ENCODE data around the gene COX6B2.

Gene COX6B2

DNA sequence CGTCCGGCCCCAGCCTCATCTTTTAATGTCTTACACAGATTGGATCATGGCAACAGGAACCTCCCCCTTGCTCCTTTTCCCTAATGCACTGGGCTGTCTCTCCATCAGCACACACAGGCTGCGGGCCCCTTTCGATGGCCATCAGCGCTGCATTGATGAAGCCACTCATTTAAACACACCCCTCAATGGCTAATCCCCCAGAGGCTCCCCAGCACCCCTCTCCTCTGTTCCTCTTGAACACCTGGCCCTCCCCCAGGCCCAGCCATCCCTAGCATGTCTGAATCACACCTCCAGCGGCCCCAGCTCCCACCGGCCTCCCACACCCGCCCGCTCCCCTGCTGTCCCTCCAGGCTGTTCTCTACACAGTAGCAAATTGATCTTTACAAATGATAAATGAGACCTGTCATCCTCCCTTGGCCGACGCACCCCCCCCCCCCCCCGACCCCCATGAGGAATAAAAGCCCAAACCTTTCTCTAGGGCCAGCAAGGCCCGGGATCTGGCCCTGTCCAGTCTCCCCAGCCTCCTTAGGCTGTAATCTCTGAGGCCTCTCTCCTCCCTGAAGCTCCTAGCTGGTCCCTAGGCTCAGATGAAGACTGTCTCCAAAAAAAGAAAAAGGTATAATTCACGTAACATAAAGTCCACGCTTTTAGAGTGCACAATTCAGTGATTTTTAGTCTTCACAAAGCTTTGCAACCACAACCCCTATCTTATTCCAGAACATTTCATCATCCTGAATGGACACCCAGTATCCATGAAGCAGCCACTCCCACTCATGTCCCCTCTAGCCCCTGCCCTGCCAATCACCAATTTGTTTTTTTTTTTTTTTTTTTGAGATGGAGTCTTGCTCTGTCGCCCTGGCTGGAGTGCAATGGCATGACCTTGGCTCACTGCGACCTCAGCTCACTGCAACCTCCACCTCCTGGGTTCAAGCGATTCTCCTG, 38.6 kb upstream of the COX6B2 start:
- no peaks in the 10 kb centered on the region for H3K27me3 ChIP-seq (replicated peaks)
- peaks cover 29% of the 10 kb centered on the region for H3K36me3 ChIP-seq (replicated peaks)
- no peak overlapping the region for H3K27ac ChIP-seq
- TF ChIP-seq, protein P1, sequence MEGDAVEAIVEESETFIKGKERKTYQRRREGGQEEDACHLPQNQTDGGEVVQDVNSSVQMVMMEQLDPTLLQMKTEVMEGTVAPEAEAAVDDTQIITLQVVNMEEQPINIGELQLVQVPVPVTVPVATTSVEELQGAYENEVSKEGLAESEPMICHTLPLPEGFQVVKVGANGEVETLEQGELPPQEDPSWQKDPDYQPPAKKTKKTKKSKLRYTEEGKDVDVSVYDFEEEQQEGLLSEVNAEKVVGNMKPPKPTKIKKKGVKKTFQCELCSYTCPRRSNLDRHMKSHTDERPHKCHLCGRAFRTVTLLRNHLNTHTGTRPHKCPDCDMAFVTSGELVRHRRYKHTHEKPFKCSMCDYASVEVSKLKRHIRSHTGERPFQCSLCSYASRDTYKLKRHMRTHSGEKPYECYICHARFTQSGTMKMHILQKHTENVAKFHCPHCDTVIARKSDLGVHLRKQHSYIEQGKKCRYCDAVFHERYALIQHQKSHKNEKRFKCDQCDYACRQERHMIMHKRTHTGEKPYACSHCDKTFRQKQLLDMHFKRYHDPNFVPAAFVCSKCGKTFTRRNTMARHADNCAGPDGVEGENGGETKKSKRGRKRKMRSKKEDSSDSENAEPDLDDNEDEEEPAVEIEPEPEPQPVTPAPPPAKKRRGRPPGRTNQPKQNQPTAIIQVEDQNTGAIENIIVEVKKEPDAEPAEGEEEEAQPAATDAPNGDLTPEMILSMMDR (IDR thresholded peaks at IDR 0.05; ENCODE audit: low read depth, low read length, missing control alignments), result no peak
- no peak overlapping the region for H3K4me3 ChIP-seq (ENCODE audit: low read depth, low read length)
- no peak for DNase-seq
- in situ Hi-C loops (cut with HindIII; ENCODE audit: low pct_ligation_motif_present, low sequenced_read_pairs), result loop anchor here (25.0 kb wide), 1 partner anchor 219 kb away; the partner anchor contains the start of genes ZNF524, ZNF784 and ZNF865

DNA sequence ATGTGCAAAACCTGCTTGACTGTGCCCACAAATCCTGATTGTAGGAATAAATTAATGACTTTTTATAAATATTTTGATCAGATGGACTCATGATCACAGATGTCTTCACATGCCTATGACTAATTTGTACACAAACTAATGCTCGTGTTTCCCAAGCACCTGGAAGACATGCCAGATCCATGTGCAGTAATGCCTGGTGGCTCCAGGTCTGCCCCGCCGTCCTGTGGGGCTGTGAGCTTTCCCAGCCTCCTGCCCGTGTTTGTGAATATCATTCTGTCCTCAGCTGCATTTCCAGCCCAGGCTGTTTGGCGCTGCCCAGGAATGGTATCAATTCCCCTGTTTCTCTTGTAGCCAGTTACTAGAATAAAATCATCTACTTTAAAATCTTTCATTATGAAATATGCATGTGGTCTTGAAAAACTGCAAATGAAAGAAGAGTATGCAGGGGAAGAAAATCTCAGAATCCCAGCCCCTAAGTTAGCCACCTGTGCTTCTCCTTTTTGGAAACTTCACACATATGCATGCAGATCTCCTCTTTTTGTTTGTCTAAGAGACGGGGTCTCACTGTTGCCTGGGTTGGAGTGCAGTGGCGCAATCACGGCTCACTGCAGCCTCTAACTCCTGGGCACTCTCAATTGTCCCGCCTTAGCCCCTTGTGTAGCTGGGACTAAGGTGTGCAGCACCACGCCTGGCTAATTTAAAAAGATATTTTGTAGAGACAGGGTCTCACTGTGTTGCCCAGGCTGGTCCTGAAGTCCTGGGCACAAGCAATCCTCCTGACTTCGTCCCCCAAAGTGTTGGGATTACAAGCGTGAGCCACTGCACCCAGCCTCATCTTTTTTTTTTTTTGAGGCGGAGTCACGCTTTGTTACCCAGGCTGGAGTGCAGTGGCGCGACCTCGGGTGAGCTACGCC, 37.4 kb upstream of the COX6B2 start:
- TF ChIP-seq, protein P1 (IDR thresholded peaks at IDR 0.05; ENCODE audit: low read depth, low read length, missing control alignments), result no peak
- Histone ChIP-seq H3K36me3 (replicated peaks) (peaks cover 41% of the 10 kb centered on the region), H3K27me3 (replicated peaks) (no peaks in the 10 kb centered on the region), H3K27ac (no peak overlapping the region), H3K4me3 (ENCODE audit: low read depth, low read length) (no peak overlapping the region)
- in situ Hi-C loops (cut with HindIII; ENCODE audit: low pct_ligation_motif_present, low sequenced_read_pairs), result loop anchor here (25.0 kb wide), 1 partner anchor 220 kb away; the partner anchor contains the start of genes ZNF524, ZNF784 and ZNF865
- no peak for DNase-seq

DNA sequence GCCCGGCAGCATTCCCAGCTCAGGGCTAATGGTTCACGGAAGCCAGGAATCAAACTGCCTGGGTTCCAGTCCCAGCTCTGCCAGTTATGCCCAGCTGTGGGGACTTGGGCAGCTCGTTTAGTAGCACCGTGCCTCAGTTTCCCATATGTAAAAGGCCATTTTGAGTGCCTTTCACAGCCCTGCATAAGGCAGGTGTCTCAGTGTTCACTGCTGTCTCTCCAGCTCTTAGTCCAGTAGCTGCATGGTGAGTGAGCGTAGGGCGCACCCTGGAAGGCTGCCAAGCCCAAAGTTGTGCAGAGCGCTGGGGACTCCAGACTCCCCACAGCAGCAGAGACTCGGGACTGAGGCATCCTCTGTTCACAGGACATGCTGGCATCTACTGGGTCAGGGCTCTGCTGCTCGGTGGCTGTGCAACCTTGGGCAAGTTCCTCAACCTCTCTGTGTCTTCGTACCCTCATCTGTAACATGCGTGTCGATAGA, 36.7 kb upstream of the COX6B2 start:
- in situ Hi-C loops (cut with HindIII; ENCODE audit: low pct_ligation_motif_present, low sequenced_read_pairs), result loop anchor here (25.0 kb wide), 1 partner anchor 221 kb away; the partner anchor contains the start of genes ZNF524, ZNF784 and ZNF865
- H3K36me3 ChIP-seq (replicated peaks), result peaks cover 42% of the 10 kb centered on the region

DNA sequence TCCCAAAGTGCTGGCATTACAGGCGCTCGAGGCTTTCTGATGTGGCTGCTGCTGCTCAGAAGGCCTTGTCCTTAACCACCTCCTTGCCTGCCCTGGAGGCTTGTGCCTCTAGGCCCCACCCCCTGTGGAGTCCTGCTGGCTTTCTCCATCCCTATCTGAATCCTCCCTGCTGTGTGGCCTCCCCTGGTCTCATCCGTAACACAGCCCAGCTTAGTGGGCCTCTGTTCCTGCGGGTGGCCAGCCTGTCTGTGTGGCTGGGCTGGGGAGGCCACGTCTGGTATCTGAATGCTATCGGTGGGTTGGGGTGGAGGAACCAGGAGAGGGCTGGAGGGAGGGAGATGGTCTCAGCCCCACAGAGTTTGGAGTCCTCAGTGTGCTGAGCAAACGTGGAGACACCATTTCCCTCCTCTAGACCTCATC, 36.0 kb upstream of the COX6B2 start:
- H3K36me3 ChIP-seq (replicated peaks), result peaks cover 42% of the 10 kb centered on the region
- DNase-seq, result peak; percentile 37
- TF ChIP-seq, protein P1 (IDR thresholded peaks at IDR 0.05; ENCODE audit: low read depth, low read length, missing control alignments), result no peak
- H3K27me3 ChIP-seq (replicated peaks), result no peaks in the 10 kb centered on the region
- in situ Hi-C loops (cut with HindIII; ENCODE audit: low pct_ligation_motif_present, low sequenced_read_pairs), result loop anchor here (25.0 kb wide), 1 partner anchor 222 kb away; the partner anchor contains the start of genes ZNF524, ZNF784 and ZNF865
- H3K4me3 ChIP-seq (ENCODE audit: low read depth, low read length), result no peak overlapping the region
- no peak overlapping the region for H3K27ac ChIP-seq

More for the DNA sequence above, 36.7 kb upstream of the COX6B2 start:
- Histone ChIP-seq H3K4me3 (ENCODE audit: low read depth, low read length) (no peak overlapping the region), H3K27ac (no peak overlapping the region), H3K27me3 (replicated peaks) (no peaks in the 10 kb centered on the region)
- no peak for DNase-seq
- TF ChIP-seq, protein P1 (IDR thresholded peaks at IDR 0.05; ENCODE audit: low read depth, low read length, missing control alignments), result no peak
